Measurements from ENCODE around the gene SRI. TPM values are rescaled to one million over a fixed set of nuclear protein-coding genes. Genes with fewer than 3 reads are reported as not detected.
"Not testable (repeated sequence)": the region's sequence is repeated elsewhere in the genome, so short reads cannot be mapped to it uniquely, and the experiment has no call there.

The SRI gene
- total and polyA plus RNA-seq, 2 experiments from 2014 or later = 116 to 228 TPM

DNA sequence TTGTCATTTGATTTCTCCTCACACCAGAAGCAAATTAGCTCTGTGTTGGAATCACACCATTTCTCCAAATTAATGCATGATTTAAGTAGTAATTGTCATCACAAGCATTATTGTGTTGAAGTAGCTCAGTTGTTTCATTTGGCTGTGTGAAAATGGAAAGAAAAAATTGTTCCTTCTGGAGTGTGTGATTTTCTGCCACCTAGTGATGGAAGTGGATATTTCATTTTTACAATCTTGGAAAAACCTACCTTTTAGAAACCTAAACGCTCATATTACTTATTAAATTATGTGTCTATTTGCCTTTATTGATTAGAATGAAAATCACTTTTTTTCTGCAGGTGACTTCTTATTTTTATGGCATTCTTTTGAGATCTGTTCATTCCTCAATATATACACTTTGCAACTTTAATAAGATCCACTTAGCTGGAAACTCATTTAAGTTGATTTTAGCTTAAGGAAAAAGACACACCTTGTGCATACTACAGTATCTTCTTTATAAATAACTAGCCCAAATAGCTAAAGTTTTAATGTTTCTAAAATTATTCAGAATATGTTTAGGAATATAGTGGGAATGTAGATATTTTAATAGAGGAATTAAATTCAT lies 50.0 kb downstream of the SRI start:
- H4K20me1 ChIP-seq (ENCODE audit: insufficient read depth, poor library complexity, severe bottlenecking) = no peaks in the 10 kb centered on the region
- TF ChIP-seq EZH2phosphoT487 (IDR thresholded peaks at IDR 0.05; ENCODE audit: low read depth, severe bottlenecking, unreplicated experiment) = no peak
- TF ChIP-seq, protein P1, sequence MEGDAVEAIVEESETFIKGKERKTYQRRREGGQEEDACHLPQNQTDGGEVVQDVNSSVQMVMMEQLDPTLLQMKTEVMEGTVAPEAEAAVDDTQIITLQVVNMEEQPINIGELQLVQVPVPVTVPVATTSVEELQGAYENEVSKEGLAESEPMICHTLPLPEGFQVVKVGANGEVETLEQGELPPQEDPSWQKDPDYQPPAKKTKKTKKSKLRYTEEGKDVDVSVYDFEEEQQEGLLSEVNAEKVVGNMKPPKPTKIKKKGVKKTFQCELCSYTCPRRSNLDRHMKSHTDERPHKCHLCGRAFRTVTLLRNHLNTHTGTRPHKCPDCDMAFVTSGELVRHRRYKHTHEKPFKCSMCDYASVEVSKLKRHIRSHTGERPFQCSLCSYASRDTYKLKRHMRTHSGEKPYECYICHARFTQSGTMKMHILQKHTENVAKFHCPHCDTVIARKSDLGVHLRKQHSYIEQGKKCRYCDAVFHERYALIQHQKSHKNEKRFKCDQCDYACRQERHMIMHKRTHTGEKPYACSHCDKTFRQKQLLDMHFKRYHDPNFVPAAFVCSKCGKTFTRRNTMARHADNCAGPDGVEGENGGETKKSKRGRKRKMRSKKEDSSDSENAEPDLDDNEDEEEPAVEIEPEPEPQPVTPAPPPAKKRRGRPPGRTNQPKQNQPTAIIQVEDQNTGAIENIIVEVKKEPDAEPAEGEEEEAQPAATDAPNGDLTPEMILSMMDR (IDR thresholded peaks at IDR 0.05; ENCODE audit: poor library complexity) = peak; percentile 62
- no peak overlapping the region for H3K4me3 ChIP-seq
- no peak overlapping the region for H3K4me2 ChIP-seq
- no peak overlapping the region for H3K27ac ChIP-seq
- H3K79me2 ChIP-seq = no peaks in the 10 kb centered on the region
- WGBS (ENCODE audit: low lambda C conversion rate, missing lambda C conversion rate) = 50% methylated on average over 1 of the region's 1 CpG
- H2AFZ ChIP-seq = no peak overlapping the region
- H3K27me3 ChIP-seq = no peaks in the 10 kb centered on the region
- H3K9me3 ChIP-seq (ENCODE audit: low read depth) = no peaks in the 10 kb centered on the region
- H3K4me1 ChIP-seq (ENCODE audit: insufficient read depth) = no peaks in the 10 kb centered on the region
- H3K9me2 ChIP-seq (replicated peaks; ENCODE audit: insufficient read depth) = no peaks in the 10 kb centered on the region
- H3K36me3 ChIP-seq (replicated peaks; ENCODE audit: insufficient read depth, low read depth) = no peaks in the 10 kb centered on the region
- DNase-seq (ENCODE audit: low spot score) = peak; percentile 23

GRCh38 chr7:88167721-88168120 lies 52.1 kb downstream of the SRI start:
- no peaks in the 10 kb centered on the region for H3K79me2 ChIP-seq
- H3K4me2 ChIP-seq = no peak overlapping the region
- 88% methylated on average over 2 of the region's 2 CpGs for WGBS (ENCODE audit: low lambda C conversion rate, missing lambda C conversion rate)
- no peak overlapping the region for H3K27ac ChIP-seq
- H3K36me3 ChIP-seq (replicated peaks; ENCODE audit: insufficient read depth, low read depth) = no peaks in the 10 kb centered on the region
- no peaks in the 10 kb centered on the region for H3K9me2 ChIP-seq (replicated peaks; ENCODE audit: insufficient read depth)
- H4K20me1 ChIP-seq (ENCODE audit: insufficient read depth, poor library complexity, severe bottlenecking) = no peaks in the 10 kb centered on the region
- DNase-seq (ENCODE audit: low spot score) = no peak
- H2AFZ ChIP-seq = no peak overlapping the region
- TF ChIP-seq EZH2 (IDR thresholded peaks at IDR 0.05; ENCODE audit: borderline replicate concordance) = no peak
- no peak for TF ChIP-seq EZH2phosphoT487 (IDR thresholded peaks at IDR 0.05; ENCODE audit: low read depth, severe bottlenecking, unreplicated experiment)
- TF ChIP-seq, protein P1 (IDR thresholded peaks at IDR 0.05; ENCODE audit: poor library complexity) = no peak
- no peak overlapping the region for H3K4me3 ChIP-seq
- H3K9me3 ChIP-seq (ENCODE audit: low read depth) = no peaks in the 10 kb centered on the region
- H3K4me1 ChIP-seq (ENCODE audit: insufficient read depth) = no peaks in the 10 kb centered on the region
- H3K27me3 ChIP-seq = no peaks in the 10 kb centered on the region

GRCh38 chr7:88167223-88167622 lies 52.6 kb downstream of the SRI start:
- Histone ChIP-seq H3K4me1 (ENCODE audit: insufficient read depth) (no peaks in the 10 kb centered on the region), H4K20me1 (ENCODE audit: insufficient read depth, poor library complexity, severe bottlenecking) (no peaks in the 10 kb centered on the region), H3K36me3 (replicated peaks; ENCODE audit: insufficient read depth, low read depth) (no peaks in the 10 kb centered on the region), H3K9me3 (ENCODE audit: low read depth) (no peaks in the 10 kb centered on the region), H3K27ac (no peak overlapping the region), H3K27me3 (no peaks in the 10 kb centered on the region), H3K9me2 (replicated peaks; ENCODE audit: insufficient read depth) (no peaks in the 10 kb centered on the region), H3K79me2 (no peaks in the 10 kb centered on the region), H2AFZ (no peak overlapping the region), H3K4me2 (no peak overlapping the region), H3K4me3 (no peak overlapping the region)
- no peak for DNase-seq (ENCODE audit: low spot score)
- TF ChIP-seq EZH2phosphoT487 (IDR thresholded peaks at IDR 0.05; ENCODE audit: low read depth, severe bottlenecking, unreplicated experiment) (no peak), EZH2 (IDR thresholded peaks at IDR 0.05; ENCODE audit: borderline replicate concordance) (no peak)
- TF ChIP-seq, protein P1 (IDR thresholded peaks at IDR 0.05; ENCODE audit: poor library complexity) = no peak
- 88% methylated on average over 2 of the region's 2 CpGs for WGBS (ENCODE audit: low lambda C conversion rate, missing lambda C conversion rate)

DNA sequence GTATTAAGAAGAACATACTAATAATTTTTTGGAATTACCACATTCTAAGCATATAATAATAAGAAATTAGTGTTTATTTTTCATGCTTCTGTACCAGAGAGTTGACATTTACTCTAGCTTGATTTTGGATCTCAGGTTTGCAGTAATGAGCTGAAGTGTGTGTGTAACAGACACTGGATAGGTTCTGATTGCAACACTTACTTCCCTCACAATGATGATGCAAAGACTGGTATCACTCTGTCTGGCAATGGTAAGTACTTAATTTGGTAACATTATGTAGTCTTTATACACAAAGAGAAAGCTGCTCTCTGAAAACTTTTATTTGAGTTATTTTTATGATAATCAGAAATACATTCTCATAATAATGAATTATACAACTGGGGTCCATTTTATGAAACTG lies 54.1 kb downstream of the SRI start:
- Histone ChIP-seq H3K9me3 (ENCODE audit: low read depth) (no peaks in the 10 kb centered on the region), H3K9me2 (replicated peaks; ENCODE audit: insufficient read depth) (no peaks in the 10 kb centered on the region), H3K4me2 (no peak overlapping the region), H3K79me2 (no peaks in the 10 kb centered on the region), H3K27me3 (no peaks in the 10 kb centered on the region), H3K36me3 (replicated peaks; ENCODE audit: insufficient read depth, low read depth) (no peaks in the 10 kb centered on the region), H3K27ac (no peak overlapping the region), H3K4me1 (ENCODE audit: insufficient read depth) (no peaks in the 10 kb centered on the region), H4K20me1 (ENCODE audit: insufficient read depth, poor library complexity, severe bottlenecking) (no peaks in the 10 kb centered on the region), H3K4me3 (no peak overlapping the region), H2AFZ (no peak overlapping the region)
- no peak for TF ChIP-seq EZH2phosphoT487 (IDR thresholded peaks at IDR 0.05; ENCODE audit: low read depth, severe bottlenecking, unreplicated experiment)
- TF ChIP-seq, protein P1 (IDR thresholded peaks at IDR 0.05; ENCODE audit: poor library complexity) = no peak
- TF ChIP-seq EZH2 (IDR thresholded peaks at IDR 0.05; ENCODE audit: borderline replicate concordance) = no peak
- no peak for DNase-seq (ENCODE audit: low spot score)

DNA sequence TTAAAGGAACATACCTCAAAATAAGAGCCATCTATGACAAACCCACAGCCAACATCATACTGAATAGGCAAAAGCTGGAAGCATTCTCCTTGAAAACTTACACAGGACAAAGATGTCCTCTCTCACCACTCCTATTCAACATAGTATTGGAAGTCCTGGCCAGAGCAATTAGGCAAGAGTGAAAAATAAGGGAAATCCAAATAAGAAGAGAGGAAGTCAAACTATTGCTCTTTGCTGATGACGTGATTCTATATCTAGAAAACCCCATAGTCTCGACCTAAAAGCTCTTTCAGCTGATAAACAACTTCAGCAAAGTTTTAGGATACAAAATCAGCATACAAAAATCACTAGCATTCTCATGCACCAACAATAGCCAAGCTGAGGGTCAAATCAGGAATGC lies 60.1 kb downstream of the SRI start:
- H3K4me3 ChIP-seq; H3K36me3 ChIP-seq (replicated peaks; ENCODE audit: insufficient read depth, low read depth); H3K4me1 ChIP-seq (ENCODE audit: insufficient read depth); H3K9me3 ChIP-seq (ENCODE audit: low read depth); H2AFZ ChIP-seq; H3K4me2 ChIP-seq; DNase-seq (ENCODE audit: low spot score); H3K79me2 ChIP-seq; H4K20me1 ChIP-seq (ENCODE audit: insufficient read depth, poor library complexity, severe bottlenecking); H3K27me3 ChIP-seq; H3K9me2 ChIP-seq (replicated peaks; ENCODE audit: insufficient read depth); H3K27ac ChIP-seq: not testable (repeated sequence)
- 81% methylated on average over 2 of the region's 2 CpGs for WGBS (ENCODE audit: low lambda C conversion rate, missing lambda C conversion rate)
